IMR-90 (cell line): Measurements from ENCODE around the gene CUEDC2. TPM values are rescaled to one million over a fixed set of nuclear protein-coding genes. Genes with fewer than 3 reads are reported as not detected.

ENCODE experiments used
- ATAC-seq: fragments of 200-7000 bp; cut with Tn5 transposase; 2 replicates; pipeline ENCODE4 v1.9.1; 2020; ENCODE audit warnings: low read depth, mild to moderate bottlenecking, moderate library complexity
- BruUV-seq: library from RNA; stranded (reverse); fragments of 400-500 nt; replicated peaks from 2 replicates; lab custom pipeline; 2021; lab: Mats Ljungman, UMichigan
- CTCF ChIA-PET: fragments of 300-600 bp; formaldehyde crosslinking; extraction: SDS; loops from one replicate; lab custom pipeline; 2021; ENCODE audit warnings: antibody characterized with exemption; lab: Yijun Ruan, JAX
- POLR2A ChIA-PET: fragments of 300-600 bp; sonication (Branson Sonifier 250); formaldehyde crosslinking; loops from one replicate; lab custom pipeline; 2022; ENCODE audit warnings: antibody characterized with exemption; ENCODE audit not compliant: unreplicated experiment; lab: Charles Lee
- DNase-seq: peaks from one replicate; pipeline ENCODE4 v3.0.0; 2013
- H2AFZ ChIP-seq: replicated peaks from 2 replicates; pipeline ENCODE3; 2013; ENCODE audit warnings: low read length, mild to moderate bottlenecking; ENCODE audit not compliant: poor library complexity
- H2AK5ac ChIP-seq: 2 replicates; pipeline ENCODE4 v1.6.1; 2013; ENCODE audit warnings: low read depth, low read length, inconsistent platforms
- H2AK9ac ChIP-seq: replicated peaks from 2 replicates; pipeline ENCODE3; 2013; ENCODE audit warnings: mild to moderate bottlenecking, low read depth, low read length, moderate library complexity; ENCODE audit not compliant: poor library complexity
- H2BK120ac ChIP-seq: 2 replicates; pipeline ENCODE4 v1.6.1; 2013; ENCODE audit warnings: low read depth, low read length, inconsistent platforms
- H2BK15ac ChIP-seq: 3 replicates; pipeline ENCODE4 v1.6.1; 2013; ENCODE audit warnings: low read depth, low read length, inconsistent platforms
- H2BK20ac ChIP-seq: 2 replicates; pipeline ENCODE4 v1.6.1; 2013; ENCODE audit warnings: low read depth, mild to moderate bottlenecking, inconsistent platforms, low read length, moderate library complexity
- H2BK5ac ChIP-seq: 2 replicates; pipeline ENCODE4 v1.6.1; 2013; ENCODE audit warnings: mild to moderate bottlenecking, low read depth, low read length, inconsistent platforms; ENCODE audit not compliant: poor library complexity, severe bottlenecking
- H3K14ac ChIP-seq: replicated peaks from 2 replicates; pipeline ENCODE4 v1.6.1; 2013; ENCODE audit warnings: low read depth, low read length, inconsistent platforms
- H3K18ac ChIP-seq: 2 replicates; pipeline ENCODE4 v1.6.1; 2013; ENCODE audit warnings: low read depth, low read length, control low read depth
- H3K23ac ChIP-seq: 2 replicates; pipeline ENCODE4 v1.6.1; 2013; ENCODE audit warnings: low read depth, low read length, inconsistent platforms
- H3K27ac ChIP-seq: 2 replicates; pipeline ENCODE4 v1.5.1; 2013; ENCODE audit warnings: mild to moderate bottlenecking, control low read depth, low read length; ENCODE audit not compliant: insufficient read depth
- H3K27me3 ChIP-seq: 2 replicates; pipeline ENCODE4 v1.6.1; 2013; ENCODE audit warnings: low read length; ENCODE audit not compliant: control insufficient read depth, insufficient read depth
- H3K36me3 ChIP-seq: 2 replicates; pipeline ENCODE4 v1.6.1; 2013; ENCODE audit warnings: low read length, mixed read lengths; ENCODE audit not compliant: control insufficient read depth, insufficient read depth
- H3K4ac ChIP-seq: 2 replicates; pipeline ENCODE4 v1.6.1; 2013; ENCODE audit warnings: low read depth, low read length, inconsistent platforms
- H3K4me1 ChIP-seq: 2 replicates; pipeline ENCODE4 v1.6.1; 2013; ENCODE audit warnings: low read length, mixed read lengths; ENCODE audit not compliant: control insufficient read depth, insufficient read depth
- H3K4me2 ChIP-seq: 2 replicates; pipeline ENCODE4 v1.6.1; 2013; ENCODE audit warnings: low read depth, mild to moderate bottlenecking, control low read depth, low read length, moderate library complexity
- H3K4me3 ChIP-seq: 2 replicates; pipeline ENCODE4 v1.5.1; 2013; ENCODE audit warnings: low read depth, mild to moderate bottlenecking, control low read depth, low read length, moderate library complexity; ENCODE audit not compliant: insufficient read depth
- H3K56ac ChIP-seq: 2 replicates; pipeline ENCODE4 v1.6.1; 2013; ENCODE audit warnings: low read length, inconsistent platforms; ENCODE audit not compliant: insufficient read depth; ENCODE audit errors: extremely low read depth
- H3K79me1 ChIP-seq, 2 experiments: 2 replicates each; pipeline ENCODE4 v1.6.1; 2013; ENCODE audit warnings: low read length in 2 of 2, inconsistent platforms in 1 of 2, low read depth in 1 of 2
- H3K9ac ChIP-seq: 2 replicates; pipeline ENCODE4 v1.6.1; 2013; ENCODE audit warnings: low read depth, low read length, control low read depth
- H3K9me1 ChIP-seq: 2 replicates; pipeline ENCODE4 v1.6.1; 2013; ENCODE audit warnings: low read length, inconsistent platforms; ENCODE audit not compliant: insufficient read depth
- H3K9me3 ChIP-seq: 2 replicates; pipeline ENCODE4 v1.6.1; 2013; ENCODE audit warnings: low read length; ENCODE audit not compliant: control insufficient read depth, insufficient read depth
- H4K20me1 ChIP-seq: 2 replicates; pipeline ENCODE4 v1.6.1; 2013; ENCODE audit warnings: low read length, inconsistent platforms; ENCODE audit not compliant: insufficient read depth
- H4K5ac ChIP-seq: 2 replicates; pipeline ENCODE4 v1.6.1; 2013; ENCODE audit warnings: mild to moderate bottlenecking, low read depth, low read length, control low read depth
- H4K8ac ChIP-seq, 2 experiments: 2 replicates each; pipeline ENCODE4 v1.6.1; 2013; ENCODE audit warnings: low read depth in 2 of 2, low read length in 2 of 2, control low read depth in 1 of 2, inconsistent platforms in 1 of 2
- H4K91ac ChIP-seq: 2 replicates; pipeline ENCODE4 v1.6.1; 2013; ENCODE audit warnings: low read depth, low read length, inconsistent platforms; ENCODE audit not compliant: insufficient read depth
- NFE2L2 ChIP-seq: fragments of 150-350 bp; IDR thresholded peaks from 2 replicates; pipeline ENCODE4 v1.6.1; 2016; ENCODE audit warnings: low read depth, mild to moderate bottlenecking, low read length
- WGBS, 2 experiments: methylation state at CpG; one replicate each; pipeline versions ENCODE4 v1.1.5 to v1.1.7; 2013; ENCODE audit warnings: missing lambda C conversion rate in 2 of 2; ENCODE audit not compliant: insufficient read length in 1 of 2; ENCODE audit errors: extremely low coverage in 2 of 2; 5-methylcytosine and 5-hydroxymethylcytosine counted together
- dilution Hi-C: fragments of 300-500 bp; cut with HindIII; formaldehyde crosslinking; loops from one replicate; pipeline ENCODE4 v1.14.3; 2018; ENCODE audit warnings: low sequenced_read_pairs; ENCODE audit not compliant: unreplicated experiment
- in situ Hi-C: fragments of 300-500 bp; cut with MboI; formaldehyde crosslinking; loops from 3 replicates; pipeline ENCODE4 v1.14.3; 2019; ENCODE audit warnings: low sequenced_read_pairs, inconsistent platforms, mixed read lengths
- intact Hi-C: fragments of 100-400 bp; cut with micrococcal nuclease; formaldehyde crosslinking; loops from 2 replicates; pipeline ENCODE4 v1.10.0; 2022
- polyA plus RNA-seq, 3 experiments: library from polyadenylated mRNA; depleted of rRNA; stranded (reverse); fragments of >200 nt; gene quantifications; 2 replicates each; pipeline ENCODE4 v1.2.3, GENCODE V29; 2012; ENCODE audit warnings: low replicate concordance in 1 of 3
- total RNA-seq: library from RNA; depleted of rRNA; stranded (reverse); fragments of >200 nt; gene quantifications from 2 replicates; pipeline ENCODE4 v1.2.3, GENCODE V29; 2012

Gene CUEDC2
- total and polyA plus RNA-seq, 2 of the 4 experiments (the other 2 are of a cell fraction) = 55.7 to 84.9 TPM

DNA sequence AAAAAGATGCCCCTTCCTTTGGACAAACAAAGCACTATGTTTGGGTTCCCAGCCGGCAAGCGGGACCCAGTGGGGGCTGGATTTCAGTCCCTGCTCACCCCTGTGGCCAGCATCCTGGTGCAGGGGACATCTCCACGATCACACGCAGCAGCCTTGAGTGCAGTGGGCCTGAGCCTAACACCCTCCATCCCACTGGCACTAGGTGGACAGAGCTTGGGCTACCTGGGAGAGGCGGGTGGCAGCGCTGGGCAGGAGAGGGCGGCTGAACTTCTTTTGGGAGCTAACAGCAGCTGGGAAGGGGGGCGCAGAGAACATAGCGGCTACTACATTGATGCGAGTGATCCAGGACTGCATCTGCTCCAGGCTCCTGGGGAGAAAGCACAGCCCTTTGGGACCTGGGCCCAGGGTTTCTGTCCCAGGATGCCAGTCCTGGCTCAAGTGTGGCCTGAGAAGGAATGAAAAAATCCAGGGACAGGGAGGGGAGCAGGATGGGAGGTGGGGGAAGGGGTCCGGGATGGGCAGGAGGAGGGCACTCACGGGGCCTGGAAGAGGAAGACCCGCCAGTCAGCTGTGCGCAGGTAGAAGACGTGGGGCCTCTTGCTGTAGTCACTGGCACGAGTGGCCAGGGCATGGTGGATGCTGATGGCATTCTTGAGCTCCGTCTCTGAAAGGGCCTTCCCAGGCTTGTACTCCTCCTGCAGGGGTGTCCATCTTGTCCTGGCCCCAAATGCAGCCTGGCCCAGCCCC is 27.8 kb downstream of the CUEDC2 start:
- Histone ChIP-seq H3K36me3 (peaks cover 19% of the 10 kb centered on the region), H3K9me3 (no peaks in the 10 kb centered on the region), H3K27me3 (peaks cover 7% of the 10 kb centered on the region; the same call in 1 of the 2 replicates), H3K18ac (no peak overlapping the region), H3K23ac (no peak overlapping the region), H3K4ac (no peak overlapping the region), H4K20me1 (peaks cover 6% of the 10 kb centered on the region), H3K79me1 (peaks cover 9 to 13% of the 10 kb centered on the region in 2 experiments; a peak in 3 of 4 replicates), H2AK9ac (no peak overlapping the region), H4K5ac (no peak overlapping the region), H2BK20ac (no peak overlapping the region), H2BK120ac (no peak overlapping the region), H2AK5ac (no peak overlapping the region), H3K4me1 (peaks cover 11% of the 10 kb centered on the region), H2BK15ac (no peak overlapping the region), H4K8ac (no peak overlapping the region), H2AFZ (no peak overlapping the region), H4K91ac (no peak overlapping the region), H3K9ac (no peak overlapping the region), H3K4me2 (no peak overlapping the region), H2BK5ac (no peak overlapping the region), H3K4me3 (no peak overlapping the region), H3K9me1 (peaks cover 5% of the 10 kb centered on the region; the same call in 1 of the 2 replicates), H3K27ac (no peak overlapping the region), H3K14ac (no peak overlapping the region), H3K56ac (no peak overlapping the region)
- 93% methylated on average over 13 of the region's 17 CpGs; no CpG with 5 or more reads in 1 of the 2 experiments for WGBS, 2 experiments
- in situ Hi-C loops (no loop called here), intact Hi-C loops (no loop called here), dilution Hi-C loops (no loop called here)
- no TSS peak for BruUV-seq
- ATAC-seq = no peak
- ChIA-PET CTCF (interaction anchor here (0.6 to 1.0 kb wide), 2 partner anchors 19 to 185 kb away, joined by 5 read pairs; no protein-coding TSS in a partner anchor), POLR2A (no interaction called here)
- TF ChIP-seq NFE2L2 = no peak
- no peak for DNase-seq
